Ishikawa (cell line): ENCODE data around the gene CSF2.

Experiments used
- CEBPB ChIP-seq: IDR thresholded peaks from 2 replicates; pipeline ENCODE4 v1.6.1; 2012
- CREB1 ChIP-seq: IDR thresholded peaks from 2 replicates; pipeline ENCODE4 v1.6.1; 2012; ENCODE audit warnings: low read depth
- EGR1 ChIP-seq: IDR thresholded peaks from 2 replicates; pipeline ENCODE4 v1.6.1; 2012
- EP300 ChIP-seq: IDR thresholded peaks from 2 replicates; pipeline ENCODE4 v1.6.1; 2012; ENCODE audit warnings: borderline replicate concordance
- FOXM1 ChIP-seq: IDR thresholded peaks from 2 replicates; pipeline ENCODE4 v1.6.1; 2012; ENCODE audit warnings: low read depth, borderline replicate concordance
- MAX ChIP-seq: IDR thresholded peaks from 2 replicates; pipeline ENCODE4 v1.6.1; 2012
- NFIC ChIP-seq: IDR thresholded peaks from 2 replicates; pipeline ENCODE4 v1.6.1; 2012
- RAD21 ChIP-seq: IDR thresholded peaks from 2 replicates; pipeline ENCODE4 v1.6.1; 2012; ENCODE audit warnings: low read depth
- REST ChIP-seq: IDR thresholded peaks from 2 replicates; pipeline ENCODE4 v1.6.1; 2012; ENCODE audit warnings: low read depth, mild to moderate bottlenecking
- TAF1 ChIP-seq: IDR thresholded peaks from 2 replicates; pipeline ENCODE4 v1.6.1; 2012; ENCODE audit warnings: low read depth, mild to moderate bottlenecking
- TCF12 ChIP-seq: IDR thresholded peaks from 2 replicates; pipeline ENCODE4 v1.6.1; 2012; ENCODE audit warnings: low read depth
- TEAD4 ChIP-seq: IDR thresholded peaks from 2 replicates; pipeline ENCODE4 v1.6.1; 2012
- USF1 ChIP-seq: IDR thresholded peaks from 2 replicates; pipeline ENCODE4 v1.6.1; 2012
- YY1 ChIP-seq: IDR thresholded peaks from 2 replicates; pipeline ENCODE4 v1.6.1; 2012; ENCODE audit warnings: low read depth
- ZBTB7A ChIP-seq: IDR thresholded peaks from 2 replicates; pipeline ENCODE4 v1.6.1; 2012; ENCODE audit warnings: low read depth

CSF2 gene

GRCh38 chr5:132052520-132052919, 21.1 kb upstream of the CSF2 start:
- TF ChIP-seq TCF12 (no peak), YY1 (no peak), REST (no peak), CREB1 (no peak)

GRCh38 chr5:132053483-132053882, 20.1 kb upstream of the CSF2 start:
- TF ChIP-seq FOXM1: no peak
- TF ChIP-seq RAD21: no peak
- TF ChIP-seq CREB1: no peak
- no peak for TF ChIP-seq YY1
- TF ChIP-seq NFIC: no peak
- no peak for TF ChIP-seq ZBTB7A
- no peak for TF ChIP-seq CEBPB
- no peak for TF ChIP-seq EGR1
- TF ChIP-seq TCF12: no peak
- no peak for TF ChIP-seq EP300
- TF ChIP-seq TAF1: no peak
- no peak for TF ChIP-seq MAX
- no peak for TF ChIP-seq REST
- no peak for TF ChIP-seq USF1
- no peak for TF ChIP-seq TEAD4

GRCh38 chr5:132054031-132054696, 19.4 kb upstream of the CSF2 start:
- no peak for TF ChIP-seq TEAD4
- TF ChIP-seq ZBTB7A: no peak
- TF ChIP-seq MAX: no peak
- no peak for TF ChIP-seq USF1
- no peak for TF ChIP-seq CEBPB
- no peak for TF ChIP-seq NFIC
- no peak for TF ChIP-seq REST
- no peak for TF ChIP-seq RAD21
- TF ChIP-seq TCF12: no peak
- no peak for TF ChIP-seq FOXM1
- TF ChIP-seq EP300: no peak
- TF ChIP-seq YY1: no peak
- no peak for TF ChIP-seq EGR1
- TF ChIP-seq CREB1: no peak

- no peak for TF ChIP-seq RAD21
- no peak for TF ChIP-seq EGR1
- TF ChIP-seq REST: no peak
- no peak for TF ChIP-seq EP300
- no peak for TF ChIP-seq FOXM1
- no peak for TF ChIP-seq USF1
- TF ChIP-seq TEAD4: no peak
- TF ChIP-seq CREB1: no peak
- TF ChIP-seq TAF1: no peak
- TF ChIP-seq ZBTB7A: no peak
- TF ChIP-seq YY1: no peak
These were observed 18.7 kb upstream of the CSF2 start for GRCh38 chr5:132054697-132055440.
